ENCODE results near the gene MPV17L2. TPM values are rescaled to one million over a fixed set of nuclear protein-coding genes. Genes with fewer than 3 reads are reported as not detected.
A peak's percentile ranks its signal among the peaks of the same experiment; 100 is the strongest.
"Not testable (repeated sequence)": the region's sequence is repeated elsewhere in the genome, so short reads cannot be mapped to it uniquely, and the experiment has no call there.

The MPV17L2 gene
- polyA plus RNA-seq, 3 donors, result 11.1 to 11.7 (median 11.1) TPM

GRCh38 chr19:18158467-18158866, 34.6 kb upstream of the MPV17L2 start:
- no peak for DNase-seq

GRCh38 chr19:18159059-18159616, 33.9 kb upstream of the MPV17L2 start:
- not testable (repeated sequence) for DNase-seq

- DNase-seq, result no peak
These were observed 33.2 kb upstream of the MPV17L2 start for GRCh38 chr19:18159810-18160209.

- no peak for DNase-seq
These were observed 32.5 kb upstream of the MPV17L2 start for GRCh38 chr19:18160493-18160970.

- peak; percentile 58 for DNase-seq
These were observed 31.9 kb upstream of the MPV17L2 start for GRCh38 chr19:18160971-18161635.

- DNase-seq, result no peak
These were observed 31.4 kb upstream of the MPV17L2 start for GRCh38 chr19:18161636-18162002.

- DNase-seq, result no peak
These were observed 28.9 kb upstream of the MPV17L2 start for GRCh38 chr19:18164072-18164471.

- DNase-seq, result no peak
These were observed 27.0 kb upstream of the MPV17L2 start for GRCh38 chr19:18165794-18166544.

GRCh38 chr19:18167011-18167410, 26.0 kb upstream of the MPV17L2 start:
- DNase-seq, result no peak

GRCh38 chr19:18167975-18168645, 24.9 kb upstream of the MPV17L2 start:
- DNase-seq, result no peak

GRCh38 chr19:18168673-18169381, 24.2 kb upstream of the MPV17L2 start:
- DNase-seq, result no peak

GRCh38 chr19:18170714-18171255, 22.2 kb upstream of the MPV17L2 start:
- no peak for DNase-seq

- no peak for DNase-seq
These were observed 21.3 kb upstream of the MPV17L2 start for GRCh38 chr19:18171605-18172327.

GRCh38 chr19:18172331-18173053, 20.5 kb upstream of the MPV17L2 start:
- DNase-seq, result no peak

GRCh38 chr19:18173054-18173571, 19.9 kb upstream of the MPV17L2 start:
- no peak for DNase-seq

- peak; percentile 54 for DNase-seq
These were observed 19.3 kb upstream of the MPV17L2 start, which contains the start of gene IFI30 for GRCh38 chr19:18173572-18174288. TSS of gene IFI30 (plus strand) at chr19:18173813. CDS start at chr19:18173842, 29 bp downstream.

GRCh38 chr19:18174983-18175382, 18.0 kb upstream of the MPV17L2 start:
- DNase-seq, result no peak

GRCh38 chr19:18176367-18177310, 16.4 kb upstream of the MPV17L2 start:
- DNase-seq, result no peak

Data from renal pelvis (tissue), 4 donors.